Natural killer cell (primary cell): Measurements from ENCODE around the gene CMTM6. TPM values are rescaled to one million over a fixed set of nuclear protein-coding genes. Genes with fewer than 3 reads are reported as not detected.
"Not testable (repeated sequence)": the region's sequence is repeated elsewhere in the genome, so short reads cannot be mapped to it uniquely, and the experiment has no call there.

ENCODE experiments used
- ATAC-seq, 3 donors: fragments of 150-1000 bp in 2 of 3; fragments of 200-7000 bp in 1 of 3; cut with Tn5 transposase; 1 replicate in 1 of 3; 2 replicates in 2 of 3; pipeline ENCODE4 v1.10.0; 2021; ENCODE audit warnings: mild to moderate bottlenecking in 2 of 3, moderate library complexity in 2 of 3
- DNase-seq, 2 donors: peaks; one replicate each; pipeline versions ENCODE4 v3.0.0 to v3.0.0-alpha.2; 2013 to 2021; ENCODE audit warnings: mixed read lengths in 1 of 2
- H3K27ac ChIP-seq: one replicate; pipeline ENCODE4 v1.5.1; 2013; ENCODE audit warnings: mild to moderate bottlenecking, low read length
- H3K27me3 ChIP-seq: one replicate; pipeline ENCODE4 v1.6.1; 2013; ENCODE audit warnings: low read length; ENCODE audit not compliant: control insufficient read depth, insufficient read depth
- H3K36me3 ChIP-seq: one replicate; pipeline ENCODE4 v1.6.1; 2013; ENCODE audit warnings: low read length; ENCODE audit not compliant: control insufficient read depth, insufficient read depth
- H3K4me1 ChIP-seq: one replicate; pipeline ENCODE4 v1.6.1; 2013; ENCODE audit warnings: low read length; ENCODE audit not compliant: control insufficient read depth, insufficient read depth
- H3K4me3 ChIP-seq: one replicate; pipeline ENCODE4 v1.5.1; 2013; ENCODE audit warnings: low read length
- H3K9me3 ChIP-seq: one replicate; pipeline ENCODE4 v1.6.1; 2013; ENCODE audit warnings: low read length; ENCODE audit not compliant: control insufficient read depth, insufficient read depth
- H3K27ac Mint-ChIP-seq, 2 donors: one replicate each; pipeline ENCODE4 v1.8.0; 2022; ENCODE audit warnings: mild to moderate bottlenecking in 2 of 2, mixed read lengths in 2 of 2, moderate library complexity in 1 of 2
- H3K27me3 Mint-ChIP-seq, 2 donors: one replicate each; pipeline ENCODE4 v1.8.0; 2022; ENCODE audit warnings: low read depth in 2 of 2, mixed read lengths in 2 of 2
- H3K36me3 Mint-ChIP-seq: one replicate; pipeline ENCODE4 v1.8.0; 2022; ENCODE audit warnings: mixed read lengths
- H3K4me1 Mint-ChIP-seq, 2 donors: one replicate each; pipeline ENCODE4 v1.8.0; 2022; ENCODE audit warnings: mixed read lengths in 2 of 2
- H3K4me3 Mint-ChIP-seq: one replicate; pipeline ENCODE4 v1.8.0; 2022; ENCODE audit warnings: mild to moderate bottlenecking, moderate library complexity, mixed read lengths
- H3K9me3 Mint-ChIP-seq, 2 donors: one replicate each; pipeline ENCODE4 v1.8.0; 2022; ENCODE audit warnings: mixed read lengths in 2 of 2
- WGBS: methylation state at CpG from one replicate; pipeline ENCODE4 v1.1.7; 2013; ENCODE audit warnings: missing lambda C conversion rate; ENCODE audit not compliant: insufficient coverage; 5-methylcytosine and 5-hydroxymethylcytosine counted together
- intact Hi-C: fragments of 100-400 bp; cut with micrococcal nuclease; formaldehyde crosslinking; loops from one replicate; pipeline ENCODE4 v1.14.2; 2022
- total RNA-seq, 4 donors: library from RNA; stranded (reverse); fragments of 120-200 nt in 1 of 4; gene quantifications; one replicate each; pipeline versions ENCODE4 v1.2.3 to v1.2.4, GENCODE V29; 2013 to 2022
- TF ChIP-seq, protein P1 (sequence below): fragments of 200-600 bp; IDR thresholded peaks from one replicate; pipeline ENCODE4 v1.8.0; 2022; ENCODE audit warnings: antibody characterized with exemption

CMTM6 gene
- total RNA-seq, 3 donors from 2014 or later (not counting 1 experiment from before 2014, with no cell fraction given), result 57.4 to 63.6 (median 59.5) TPM

DNA sequence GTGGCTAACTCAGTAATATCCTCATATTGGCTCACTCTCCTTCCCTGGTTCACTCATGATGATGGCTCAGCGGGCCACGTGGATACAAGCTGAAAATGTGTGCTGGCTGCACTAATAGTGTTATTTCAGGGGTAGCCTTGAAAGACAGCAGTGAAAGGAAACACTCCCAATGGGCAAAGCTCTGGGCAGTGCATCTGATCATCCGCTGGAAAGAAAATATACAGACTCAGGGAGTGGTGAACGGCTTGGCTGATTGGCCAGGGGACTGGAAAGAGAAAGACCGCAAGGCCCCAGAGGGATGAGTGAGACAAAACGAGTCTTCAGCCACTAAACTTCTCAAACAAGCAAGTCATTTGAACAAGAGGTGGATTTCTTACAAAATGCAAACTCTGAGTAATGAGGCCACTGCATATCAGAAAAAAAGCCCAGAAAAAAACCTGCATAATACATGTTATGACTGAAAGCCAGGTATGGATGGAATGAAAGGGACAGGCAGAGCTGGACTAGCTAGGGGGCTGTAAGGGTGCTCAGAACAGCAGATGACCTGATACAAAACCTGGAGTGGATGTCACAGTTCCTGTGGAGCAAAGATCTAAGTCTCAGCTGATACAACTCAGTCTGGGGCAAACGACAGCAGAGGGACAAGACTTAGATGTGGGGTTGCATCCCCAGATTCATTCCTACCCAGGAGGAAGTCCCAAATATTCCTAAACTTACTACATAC, 33.3 kb downstream of the CMTM6 start:
- Mint-ChIP-seq H3K27ac (peak overlapping the region in 1 of 2 donors; percentile 36), H3K27me3 (no peaks in the 10 kb centered on the region), H3K4me3 (no peak overlapping the region), H3K9me3 (no peaks in the 10 kb centered on the region), H3K4me1 (peaks cover 0 to 5% of the 10 kb centered on the region in 2 donors), H3K36me3 (no peaks in the 10 kb centered on the region)
- DNase-seq, result no peak
- intact Hi-C loops, result loop anchor here (2.0 to 5.0 kb wide), 2 partner anchors 77 to 173 kb away; partner anchors contain the start of gene CMTM7
- Histone ChIP-seq H3K4me3 (no peak overlapping the region), H3K27ac (no peak overlapping the region), H3K27me3 (no peaks in the 10 kb centered on the region), H3K36me3 (peaks cover 6% of the 10 kb centered on the region), H3K9me3 (no peaks in the 10 kb centered on the region), H3K4me1 (peaks cover 6% of the 10 kb centered on the region)
- TF ChIP-seq, protein P1, sequence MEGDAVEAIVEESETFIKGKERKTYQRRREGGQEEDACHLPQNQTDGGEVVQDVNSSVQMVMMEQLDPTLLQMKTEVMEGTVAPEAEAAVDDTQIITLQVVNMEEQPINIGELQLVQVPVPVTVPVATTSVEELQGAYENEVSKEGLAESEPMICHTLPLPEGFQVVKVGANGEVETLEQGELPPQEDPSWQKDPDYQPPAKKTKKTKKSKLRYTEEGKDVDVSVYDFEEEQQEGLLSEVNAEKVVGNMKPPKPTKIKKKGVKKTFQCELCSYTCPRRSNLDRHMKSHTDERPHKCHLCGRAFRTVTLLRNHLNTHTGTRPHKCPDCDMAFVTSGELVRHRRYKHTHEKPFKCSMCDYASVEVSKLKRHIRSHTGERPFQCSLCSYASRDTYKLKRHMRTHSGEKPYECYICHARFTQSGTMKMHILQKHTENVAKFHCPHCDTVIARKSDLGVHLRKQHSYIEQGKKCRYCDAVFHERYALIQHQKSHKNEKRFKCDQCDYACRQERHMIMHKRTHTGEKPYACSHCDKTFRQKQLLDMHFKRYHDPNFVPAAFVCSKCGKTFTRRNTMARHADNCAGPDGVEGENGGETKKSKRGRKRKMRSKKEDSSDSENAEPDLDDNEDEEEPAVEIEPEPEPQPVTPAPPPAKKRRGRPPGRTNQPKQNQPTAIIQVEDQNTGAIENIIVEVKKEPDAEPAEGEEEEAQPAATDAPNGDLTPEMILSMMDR, result no peak
- no peak for ATAC-seq
- 90% methylated on average over 6 of the region's 7 CpGs for WGBS

DNA sequence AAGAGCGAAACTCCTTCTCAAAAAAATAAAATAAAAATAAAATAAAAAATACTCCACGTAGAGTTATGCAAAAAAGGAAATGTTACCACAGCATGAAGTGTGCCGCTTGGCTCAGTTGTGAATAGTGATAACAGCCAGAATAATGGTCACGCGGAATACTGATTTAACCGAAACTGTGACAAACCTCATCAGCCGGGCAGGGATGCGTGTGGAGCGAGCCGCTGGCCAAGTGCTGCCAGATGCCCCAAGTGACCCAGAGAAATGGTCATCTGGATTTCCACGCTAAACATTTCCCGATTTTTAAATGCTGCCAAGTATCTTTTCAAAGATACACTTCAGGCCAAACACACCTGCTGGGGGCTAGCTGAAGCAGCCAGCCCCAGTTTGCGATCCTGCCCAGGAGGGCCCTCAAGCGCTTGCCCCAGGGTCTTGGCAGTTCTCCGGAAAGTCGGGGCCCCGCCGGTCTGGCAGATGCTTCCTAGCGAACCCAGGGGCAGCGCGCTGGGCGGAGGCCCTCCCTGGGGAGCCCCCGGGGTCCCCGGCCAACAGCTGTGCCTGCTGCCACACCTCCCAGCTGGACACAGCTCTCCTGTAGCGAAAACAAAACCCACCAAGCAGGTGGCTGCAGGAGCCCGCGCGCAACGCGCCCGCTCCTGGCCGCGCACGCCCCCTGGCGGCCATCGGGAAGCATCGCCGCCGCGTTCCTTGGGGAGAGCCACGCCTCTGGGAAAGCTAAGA, 35.1 kb downstream of the CMTM6 start:
- intact Hi-C loops, result loop anchor here (1.0 to 5.0 kb wide), 3 partner anchors 75 to 171 kb away; partner anchors contain the start of gene CMTM7
- 24% methylated on average over 40 of the region's 41 CpGs for WGBS
- ATAC-seq, result peak; percentile 89 to 97 (median 95)
- peak; percentile 73 to 88 for DNase-seq
- H3K27ac ChIP-seq, result peak overlapping the region; percentile 40
- no peaks in the 10 kb centered on the region for H3K27me3 ChIP-seq
- TF ChIP-seq, protein P1, result peak; percentile 99
- Mint-ChIP-seq H3K27me3 (no peaks in the 10 kb centered on the region), H3K4me1 (peaks cover 0 to 5% of the 10 kb centered on the region in 2 donors), H3K27ac (no peak overlapping the region), H3K4me3 (peak overlapping the region; percentile 51), H3K9me3 (no peaks in the 10 kb centered on the region), H3K36me3 (no peaks in the 10 kb centered on the region)
- H3K4me1 ChIP-seq, result peaks cover 6% of the 10 kb centered on the region
- H3K4me3 ChIP-seq, result peak overlapping the region; percentile 37
- no peaks in the 10 kb centered on the region for H3K36me3 ChIP-seq
- H3K9me3 ChIP-seq, result no peaks in the 10 kb centered on the region

DNA sequence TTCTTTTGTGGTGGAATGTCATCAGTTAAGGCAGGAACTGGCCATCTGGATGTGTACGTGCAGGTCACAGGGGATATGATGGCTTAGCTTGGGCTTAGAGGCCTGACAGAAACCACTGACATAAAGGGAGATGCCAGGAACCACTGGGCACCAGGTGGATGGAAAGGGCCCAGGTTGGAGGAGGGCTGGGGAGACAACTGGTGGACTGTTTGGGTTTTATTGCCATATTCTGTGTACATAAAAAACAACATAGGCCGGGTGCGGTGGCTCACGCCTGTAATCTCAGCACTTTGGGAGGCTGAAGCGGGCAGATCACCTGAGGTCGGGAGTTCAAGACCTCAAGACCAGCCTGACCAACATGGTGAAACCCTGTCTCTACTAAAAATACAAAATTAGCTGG, 35.8 kb downstream of the CMTM6 start:
- not testable (repeated sequence) for H3K36me3 Mint-ChIP-seq, H3K27ac ChIP-seq, H3K9me3 ChIP-seq, H3K27me3 ChIP-seq, H3K9me3 Mint-ChIP-seq, DNase-seq, H3K4me3 ChIP-seq, ATAC-seq, H3K27ac Mint-ChIP-seq, H3K36me3 ChIP-seq, H3K27me3 Mint-ChIP-seq, H3K4me1 ChIP-seq, H3K4me3 Mint-ChIP-seq, H3K4me1 Mint-ChIP-seq
- WGBS, result 90% methylated on average over 6 of the region's 6 CpGs
- intact Hi-C loops, result loop anchor here (1.0 to 5.0 kb wide), 2 partner anchors 75 to 92 kb away; partner anchors contain the start of gene CMTM7

DNA sequence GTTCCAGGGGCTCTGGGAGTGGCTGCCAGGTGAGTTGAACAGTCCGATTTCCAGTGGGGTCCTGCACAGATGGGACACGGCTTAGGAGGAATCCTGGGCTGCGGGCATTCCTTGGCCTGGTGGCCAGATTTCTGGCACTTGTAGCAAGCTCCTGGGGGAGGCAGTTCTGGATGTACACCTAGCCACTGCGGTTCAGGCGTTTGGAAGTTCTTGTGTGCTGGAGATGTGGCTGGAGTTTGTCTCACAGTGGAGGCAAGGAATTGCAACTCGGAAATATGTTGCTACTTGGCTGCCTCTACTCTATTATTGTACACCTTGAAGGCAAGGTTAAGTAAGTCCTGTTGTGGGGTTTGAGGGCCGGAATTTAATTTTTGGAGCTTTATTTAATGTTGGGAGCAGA, 37.9 kb downstream of the CMTM6 start:
- not testable (repeated sequence) for DNase-seq, H3K27ac Mint-ChIP-seq, ATAC-seq

DNA sequence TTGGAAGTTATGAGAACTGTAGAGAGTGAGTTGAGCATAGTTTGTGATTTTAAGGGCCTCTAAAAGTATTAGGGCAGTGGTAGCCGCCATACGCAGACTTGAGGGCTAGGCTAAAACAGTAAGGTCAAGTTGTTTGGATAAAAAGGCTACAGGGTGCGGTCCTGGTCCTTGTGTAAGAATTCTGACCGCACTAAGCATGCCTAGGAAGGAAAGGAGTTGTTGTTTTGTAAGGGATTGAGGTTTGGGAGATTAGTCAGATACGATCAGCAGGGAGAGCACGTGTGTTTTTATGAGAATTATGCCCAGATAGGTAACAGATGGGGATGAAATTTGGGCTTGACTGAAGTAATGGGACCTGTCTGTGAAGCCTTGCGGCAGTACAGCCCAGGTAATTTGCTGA, 39.2 kb downstream of the CMTM6 start:
- H3K27ac Mint-ChIP-seq, intact Hi-C loops, DNase-seq, H3K9me3 Mint-ChIP-seq, H3K27me3 Mint-ChIP-seq, H3K4me3 ChIP-seq, H3K4me3 Mint-ChIP-seq, H3K27ac ChIP-seq, H3K36me3 ChIP-seq, H3K36me3 Mint-ChIP-seq, ATAC-seq, H3K27me3 ChIP-seq, H3K9me3 ChIP-seq: not testable (repeated sequence)
- H3K4me1 ChIP-seq, result peaks cover 36% of the 10 kb centered on the region
- H3K4me1 Mint-ChIP-seq, result peaks cover under 1 to 22% of the 10 kb centered on the region in 2 donors
- 87% methylated on average over 7 of the region's 7 CpGs for WGBS

More for the DNA sequence above, 37.9 kb downstream of the CMTM6 start:
- not testable (repeated sequence) for H3K9me3 ChIP-seq, H3K4me3 Mint-ChIP-seq, H3K36me3 ChIP-seq, H3K27ac ChIP-seq, H3K36me3 Mint-ChIP-seq, H3K27me3 Mint-ChIP-seq, H3K9me3 Mint-ChIP-seq, H3K4me3 ChIP-seq, H3K27me3 ChIP-seq
- 97% methylated on average over 4 of the region's 7 CpGs for WGBS
- peaks cover 0 to 19% of the 10 kb centered on the region in 2 donors for H3K4me1 Mint-ChIP-seq
- intact Hi-C loops, result loop anchor here (5.0 kb wide), 1 partner anchor 72 kb away; the partner anchor contains the start of gene CMTM7
- peaks cover 23% of the 10 kb centered on the region for H3K4me1 ChIP-seq

DNA sequence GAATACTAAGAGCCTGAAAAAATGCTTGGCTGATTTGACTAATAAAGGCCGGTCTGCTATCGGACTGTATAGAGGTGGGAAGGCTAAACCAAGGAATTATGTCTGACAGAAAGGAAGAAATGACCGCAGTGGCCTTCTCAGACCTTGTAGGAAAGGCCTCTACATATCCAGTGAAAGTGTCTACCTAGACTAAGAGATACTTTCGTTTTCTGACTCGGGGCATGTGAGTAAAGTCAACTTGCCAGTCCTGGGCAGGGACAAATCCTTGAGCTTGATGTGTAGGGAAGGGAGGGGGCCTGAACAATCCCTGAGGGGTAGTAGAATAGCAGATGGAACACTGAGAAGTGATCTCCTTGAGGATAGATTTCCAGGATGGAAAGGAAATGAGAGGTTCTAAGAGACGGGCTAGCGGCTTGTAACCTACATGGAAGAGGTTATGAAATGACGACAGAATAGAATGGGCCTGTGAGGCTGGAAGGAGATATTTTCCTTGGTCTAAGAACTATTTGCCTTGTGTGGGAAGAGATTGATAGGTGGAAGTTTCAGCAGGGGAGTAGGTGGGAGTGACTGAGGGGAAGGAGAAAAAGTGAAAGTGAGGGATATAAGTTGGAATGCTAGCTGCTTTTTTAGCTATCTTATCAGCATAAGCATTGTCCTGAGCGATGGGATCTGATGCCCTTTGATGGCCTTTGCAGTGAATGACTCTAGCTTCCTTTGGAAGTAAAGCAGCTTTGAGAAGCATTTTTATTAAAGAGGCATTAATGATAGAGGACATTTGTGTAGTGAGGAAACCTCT, 40.3 kb downstream of the CMTM6 start:
- DNase-seq, result peak in 1 of 2 donors; percentile 70
- intact Hi-C loops, result not testable (repeated sequence)
- peaks cover 43% of the 10 kb centered on the region for H3K4me1 ChIP-seq

More for the DNA sequence above, 40.3 kb downstream of the CMTM6 start:
- H3K4me1 Mint-ChIP-seq, result peaks cover 9 to 29% of the 10 kb centered on the region in 2 donors
- peak overlapping the region; percentile 29 for H3K27ac ChIP-seq
- 74% methylated on average over 6 of the region's 9 CpGs for WGBS
- not testable (repeated sequence) for H3K4me3 ChIP-seq, ATAC-seq, H3K36me3 ChIP-seq, H3K9me3 ChIP-seq, H3K27me3 Mint-ChIP-seq, H3K27me3 ChIP-seq, H3K9me3 Mint-ChIP-seq, H3K4me3 Mint-ChIP-seq, H3K27ac Mint-ChIP-seq, H3K36me3 Mint-ChIP-seq
